K562 (cell line): Measurements from ENCODE around the gene ABCC9. TPM values are rescaled to one million over a fixed set of nuclear protein-coding genes. Genes with fewer than 3 reads are reported as not detected.

Experiments
- ATAC-seq: fragments of 200-7000 bp; cut with Tn5 transposase; 3 replicates; pipeline ENCODE4 v1.9.1; 2020; ENCODE audit warnings: moderate library complexity
- BruUV-seq: library from RNA; stranded (reverse); fragments of 400-500 nt; replicated peaks from 2 replicates; lab custom pipeline; 2021; lab: Mats Ljungman, UMichigan
- CTCF ChIA-PET: fragments of 300-600 bp; formaldehyde crosslinking; extraction: SDS; loops from one replicate; lab custom pipeline; 2021; ENCODE audit warnings: low intra/inter-chr PET ratio; lab: Yijun Ruan, JAX
- POLR2A ChIA-PET: fragments of 300-600, 350-650 bp; sonication (Branson Sonifier 250); formaldehyde crosslinking; extraction: SDS; loops from one replicate; lab custom pipeline; 2021; ENCODE audit warnings: antibody characterized with exemption, inconsistent platforms; lab: Yijun Ruan, JAX
- DNase-seq, 4 experiments: peaks; one replicate each; pipeline versions ENCODE4 v3.0.0 to v3.0.0-alpha.2; 2011 to 2018; ENCODE audit warnings: low spot score in 3 of 4, mixed read lengths in 3 of 4; ENCODE audit errors: extremely low read depth in 1 of 4
- FAIRE-seq: peaks from 2 replicates; lab custom pipeline; 2011; peaks lifted over from hg19 to GRCh38; lab: Jason Lieb, UNC
- H2AFZ ChIP-seq: 2 replicates; pipeline ENCODE4 v1.6.0; 2011; ENCODE audit warnings: low read depth, low read length, control low read depth, inconsistent platforms
- H3K27ac ChIP-seq: fragments of 200-600 bp; 3 replicates; pipeline ENCODE4 v1.8.0; 2011; ENCODE audit warnings: low read depth, mild to moderate bottlenecking, control low read depth, inconsistent platforms, low read length, moderate library complexity, mixed read lengths; ENCODE audit errors: extremely low read depth
- H3K27me3 ChIP-seq, 2 experiments: fragments of 300-600 bp in 1 of 2; 2 replicates in 1 of 2; 3 replicates in 1 of 2; pipeline versions ENCODE4 v1.6.0 to v1.8.0; 2011; ENCODE audit warnings: inconsistent platforms in 2 of 2, low read length in 2 of 2, mild to moderate bottlenecking in 1 of 2, mixed read lengths in 1 of 2, moderate library complexity in 1 of 2; ENCODE audit not compliant: control insufficient read depth in 2 of 2, insufficient read depth in 2 of 2
- H3K36me3 ChIP-seq: fragments of 300-600 bp; 3 replicates; pipeline ENCODE4 v1.8.0; 2011; ENCODE audit warnings: mild to moderate bottlenecking, low read length, inconsistent platforms; ENCODE audit not compliant: control insufficient read depth, insufficient read depth
- H3K4me1 ChIP-seq, 2 experiments: fragments of 200-600 bp in 1 of 2; replicated peaks in 1 of 2; 2 replicates in 1 of 2; 3 replicates in 1 of 2; pipeline versions ENCODE4 v1.5.1 to v1.8.0; 2011; ENCODE audit warnings: inconsistent platforms in 2 of 2, low read length in 2 of 2, mild to moderate bottlenecking in 1 of 2, mixed read lengths in 1 of 2, moderate library complexity in 1 of 2; ENCODE audit not compliant: control insufficient read depth in 2 of 2, insufficient read depth in 2 of 2
- H3K4me2 ChIP-seq: 2 replicates; pipeline ENCODE4 v1.6.1; 2011; ENCODE audit warnings: low read length, control low read depth, inconsistent platforms, mixed read lengths; ENCODE audit not compliant: insufficient read depth
- H3K4me3 ChIP-seq: fragments of 200-600 bp; sonication (generic), shearing (Covaris generic); 2 replicates; pipeline ENCODE4 v1.5.1; 2016; ENCODE audit warnings: control low read depth, inconsistent platforms
- H3K79me2 ChIP-seq: fragments of 200-600 bp; 3 replicates; pipeline ENCODE4 v1.8.0; 2011; ENCODE audit warnings: low read length, inconsistent platforms; ENCODE audit not compliant: control insufficient read depth, insufficient read depth
- H3K9ac ChIP-seq, 2 experiments: 2 replicates each; pipeline versions ENCODE4 v1.6.0 to v1.6.1; 2011; ENCODE audit warnings: low read depth in 2 of 2, low read length in 2 of 2, control low read depth in 1 of 2, inconsistent platforms in 1 of 2, mild to moderate bottlenecking in 1 of 2, mixed read lengths in 1 of 2; ENCODE audit not compliant: insufficient read depth in 1 of 2
- H3K9me1 ChIP-seq: one replicate; pipeline ENCODE4 v1.6.0; 2011; ENCODE audit warnings: inconsistent platforms, mild to moderate bottlenecking, low read length, moderate library complexity; ENCODE audit not compliant: control insufficient read depth, insufficient read depth
- H3K9me3 ChIP-seq: replicated peaks from 2 replicates; pipeline ENCODE4 v1.5.1; 2011; ENCODE audit warnings: low read depth, low read length, inconsistent platforms; ENCODE audit not compliant: control insufficient read depth, insufficient read depth
- H4K20me1 ChIP-seq: replicated peaks from 2 replicates; pipeline ENCODE4 v1.6.1; 2011; ENCODE audit warnings: low read length, inconsistent platforms, mixed read lengths; ENCODE audit not compliant: control insufficient read depth, insufficient read depth
- ASH1L ChIP-seq: fragments of 450-650 bp; IDR thresholded peaks from 2 replicates; pipeline ENCODE4 v1.6.1; 2018; ENCODE audit warnings: borderline replicate concordance, mild to moderate bottlenecking, low read depth; ENCODE audit not compliant: partially characterized antibody
- BCOR ChIP-seq: fragments of 450-650 bp; IDR thresholded peaks from 2 replicates; pipeline ENCODE4 v1.6.1; 2016
- CHD4 ChIP-seq: fragments of 200-600 bp; sonication (generic); IDR thresholded peaks from 3 replicates; pipeline ENCODE4 v1.6.1; 2012; ENCODE audit warnings: low read depth, mild to moderate bottlenecking, mixed read lengths, low read length, inconsistent platforms; ENCODE audit not compliant: insufficient read depth, insufficient replicate concordance, poor library complexity, severe bottlenecking
- SAFB ChIP-seq: fragments of 200-400 bp; formaldehyde crosslinking; IDR thresholded peaks from 2 replicates; pipeline ENCODE4 v1.6.1; 2017; ENCODE audit warnings: low read depth, low read length, borderline replicate concordance
- SMAD4 ChIP-seq: fragments of 250-450 bp; sonication (Bioruptor Pico); conservative IDR thresholded peaks from 2 replicates; pipeline ENCODE4 v1.8.0; 2021; ENCODE audit warnings: inconsistent platforms, mild to moderate bottlenecking, moderate library complexity
- STAG1 ChIP-seq: sonication (generic); formaldehyde crosslinking; IDR thresholded peaks from 2 replicates; pipeline ENCODE4 v1.5.0; 2020; ENCODE audit warnings: missing genetic modification reagents, borderline replicate concordance
- YBX1 ChIP-seq: fragments of 450-650 bp; IDR thresholded peaks from 2 replicates; pipeline ENCODE4 v1.7.1; 2016; ENCODE audit warnings: mild to moderate bottlenecking
- ZC3H4 ChIP-seq: sonication (generic); formaldehyde crosslinking; IDR thresholded peaks from 2 replicates; pipeline ENCODE4 v1.9.0; 2021; ENCODE audit warnings: missing genetic modification reagents, borderline replicate concordance
- ZNF79 ChIP-seq: fragments of 250-450 bp; sonication (Bioruptor Pico); IDR thresholded peaks from 2 replicates; pipeline ENCODE4 v1.4.0; 2020; ENCODE audit warnings: low read depth, mild to moderate bottlenecking, moderate library complexity
- ZSCAN32 ChIP-seq: fragments of 450-650 bp; formaldehyde crosslinking; IDR thresholded peaks from 2 replicates; pipeline ENCODE4 v1.4.0; 2020; ENCODE audit warnings: mild to moderate bottlenecking, moderate library complexity
- WGBS: fragments of 100-300 bp; shearing (Covaris generic); methylation state at CpG from one replicate; pipeline ENCODE4 v1.1.6; 2016; ENCODE audit warnings: low coverage, mixed read lengths; ENCODE audit not compliant: insufficient coverage; ENCODE audit errors: missing lambda C conversion rate; 5-methylcytosine and 5-hydroxymethylcytosine counted together
- in situ Hi-C: fragments of 300-500 bp; cut with MboI; formaldehyde crosslinking; loops from 4 replicates; pipeline ENCODE4 v1.15.0; 2018; ENCODE audit warnings: inconsistent platforms, mixed read lengths
- intact Hi-C: fragments of 100-400 bp; cut with micrococcal nuclease; formaldehyde crosslinking; loops from 2 replicates; pipeline ENCODE4 v1.14.2; 2022
- polyA plus RNA-seq, 8 experiments: library from polyadenylated mRNA; depleted of rRNA in 4 of 8; stranded (reverse) in 5 of 8; unstranded in 3 of 8; fragments of >200 nt; fragmentation: Nextera tagmentation in 2 of 8; fragmentation: Illumina TruSeq in 1 of 8; extraction: Ambion mirVana in 2 of 8; extraction: Trizol in 1 of 8; gene quantifications; 2 replicates each; pipeline versions ENCODE4 v1.2.1 to v1.2.3, GENCODE V29; 2011 to 2014; ENCODE audit warnings: inconsistent platforms in 1 of 8, missing spikeins in 1 of 8
- total RNA-seq, 7 experiments: library from RNA; depleted of rRNA in 6 of 7; stranded (reverse); fragments of >200 nt in 6 of 7; fragmentation: Illumina TruSeq in 2 of 7; extraction: Trizol in 2 of 7; gene quantifications; 2 replicates each; pipeline versions ENCODE4 v1.2.1 to v1.2.3, GENCODE V29; 2011 to 2021; ENCODE audit warnings: low replicate concordance in 1 of 7
- TF ChIP-seq, protein P1 (sequence below): fragments of 250-450 bp; sonication (Bioruptor Pico); IDR thresholded peaks from 2 replicates; pipeline ENCODE4 v1.5.0; 2021; ENCODE audit warnings: mild to moderate bottlenecking, borderline replicate concordance
- TF ChIP-seq, protein P2 (sequence below), 2 experiments: IDR thresholded peaks; 2 replicates each; pipeline ENCODE4 v1.6.1; 2012; ENCODE audit warnings: improper control_type of control experiment in 2 of 2, low read depth in 2 of 2, low read length in 2 of 2, borderline replicate concordance in 1 of 2

ABCC9 gene
- total and polyA plus RNA-seq, 9 of the 15 experiments (the other 6 are each of a cell fraction or from before 2014, with no cell fraction given), result 0.05 to 0.40 (median 0.18) TPM

DNA sequence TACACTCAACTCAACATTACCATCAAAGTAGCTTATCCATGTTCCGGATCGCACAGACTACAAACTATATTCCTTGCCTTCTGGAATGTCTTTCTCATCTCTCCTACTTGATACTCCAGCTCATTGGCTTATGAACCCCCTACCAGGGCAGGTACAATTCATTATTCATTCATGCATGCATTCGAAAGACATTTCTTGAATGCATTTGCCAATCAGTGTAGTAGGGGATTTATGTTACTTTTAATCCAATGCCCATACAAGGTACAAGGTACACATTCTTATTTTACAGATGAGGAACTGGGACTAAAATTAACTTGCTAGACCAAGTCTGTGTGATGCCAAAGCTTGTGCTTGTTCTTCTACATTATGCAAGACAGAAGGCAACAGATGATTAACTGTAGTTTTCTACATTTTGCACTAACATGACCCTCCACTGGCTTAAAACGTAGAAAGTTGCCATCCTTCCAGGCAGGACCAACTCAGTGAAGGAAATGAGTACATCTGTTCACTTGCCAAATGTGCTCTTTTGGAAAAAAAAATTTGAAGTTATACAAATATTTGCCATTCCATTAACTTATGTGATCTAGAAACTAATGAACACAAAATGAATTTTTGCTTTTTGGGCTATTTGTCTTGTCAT, 113.0 kb downstream of the ABCC9 start:
- CTCF ChIA-PET, result no interaction called here
- no TSS peak for BruUV-seq
- ATAC-seq (no peak), DNase-seq (no peak), FAIRE-seq (no peak)
- Histone ChIP-seq H4K20me1 (no peaks in the 10 kb centered on the region), H3K4me3 (no peak overlapping the region), H3K9me1 (no peaks in the 10 kb centered on the region), H3K27ac (no peak overlapping the region), H3K79me2 (no peaks in the 10 kb centered on the region), H3K27me3 (no peaks in the 10 kb centered on the region), H3K9me3 (no peaks in the 10 kb centered on the region), H3K4me1 (no peaks in the 10 kb centered on the region), H3K4me2 (no peak overlapping the region), H3K9ac (no peak overlapping the region), H3K36me3 (no peaks in the 10 kb centered on the region), H2AFZ (no peak overlapping the region)
- TF ChIP-seq CHD4 (no peak), SMAD4 (CRISPR knock-in tag) (no peak), SAFB (no peak), ZC3H4 (CRISPR knock-in tag) (no peak), BCOR (no peak), ZNF79 (CRISPR knock-in tag) (no peak), ASH1L (no peak), YBX1 (no peak), ZSCAN32 (CRISPR knock-in tag) (no peak), STAG1 (CRISPR knock-in tag) (no peak)
- TF ChIP-seq, protein P1, sequence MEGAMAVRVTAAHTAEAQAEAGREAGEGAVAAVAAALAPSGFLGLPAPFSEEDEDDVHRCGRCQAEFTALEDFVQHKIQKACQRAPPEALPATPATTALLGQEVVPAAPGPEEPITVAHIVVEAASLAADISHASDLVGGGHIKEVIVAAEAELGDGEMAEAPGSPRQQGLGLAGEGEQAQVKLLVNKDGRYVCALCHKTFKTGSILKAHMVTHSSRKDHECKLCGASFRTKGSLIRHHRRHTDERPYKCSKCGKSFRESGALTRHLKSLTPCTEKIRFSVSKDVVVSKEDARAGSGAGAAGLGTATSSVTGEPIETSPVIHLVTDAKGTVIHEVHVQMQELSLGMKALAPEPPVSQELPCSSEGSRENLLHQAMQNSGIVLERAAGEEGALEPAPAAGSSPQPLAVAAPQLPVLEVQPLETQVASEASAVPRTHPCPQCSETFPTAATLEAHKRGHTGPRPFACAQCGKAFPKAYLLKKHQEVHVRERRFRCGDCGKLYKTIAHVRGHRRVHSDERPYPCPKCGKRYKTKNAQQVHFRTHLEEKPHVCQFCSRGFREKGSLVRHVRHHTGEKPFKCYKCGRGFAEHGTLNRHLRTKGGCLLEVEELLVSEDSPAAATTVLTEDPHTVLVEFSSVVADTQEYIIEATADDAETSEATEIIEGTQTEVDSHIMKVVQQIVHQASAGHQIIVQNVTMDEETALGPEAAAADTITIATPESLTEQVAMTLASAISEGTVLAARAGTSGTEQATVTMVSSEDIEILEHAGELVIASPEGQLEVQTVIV (CRISPR knock-in tag), result no peak
- TF ChIP-seq, protein P2, sequence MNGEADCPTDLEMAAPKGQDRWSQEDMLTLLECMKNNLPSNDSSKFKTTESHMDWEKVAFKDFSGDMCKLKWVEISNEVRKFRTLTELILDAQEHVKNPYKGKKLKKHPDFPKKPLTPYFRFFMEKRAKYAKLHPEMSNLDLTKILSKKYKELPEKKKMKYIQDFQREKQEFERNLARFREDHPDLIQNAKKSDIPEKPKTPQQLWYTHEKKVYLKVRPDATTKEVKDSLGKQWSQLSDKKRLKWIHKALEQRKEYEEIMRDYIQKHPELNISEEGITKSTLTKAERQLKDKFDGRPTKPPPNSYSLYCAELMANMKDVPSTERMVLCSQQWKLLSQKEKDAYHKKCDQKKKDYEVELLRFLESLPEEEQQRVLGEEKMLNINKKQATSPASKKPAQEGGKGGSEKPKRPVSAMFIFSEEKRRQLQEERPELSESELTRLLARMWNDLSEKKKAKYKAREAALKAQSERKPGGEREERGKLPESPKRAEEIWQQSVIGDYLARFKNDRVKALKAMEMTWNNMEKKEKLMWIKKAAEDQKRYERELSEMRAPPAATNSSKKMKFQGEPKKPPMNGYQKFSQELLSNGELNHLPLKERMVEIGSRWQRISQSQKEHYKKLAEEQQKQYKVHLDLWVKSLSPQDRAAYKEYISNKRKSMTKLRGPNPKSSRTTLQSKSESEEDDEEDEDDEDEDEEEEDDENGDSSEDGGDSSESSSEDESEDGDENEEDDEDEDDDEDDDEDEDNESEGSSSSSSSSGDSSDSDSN (IDR thresholded peaks at IDR 0.05; ENCODE audit: borderline replicate concordance in 1 of 2, low read depth in 2 of 2, low read length in 2 of 2), result no peak
- 7% methylated on average over 2 of the region's 4 CpGs for WGBS
- intact Hi-C loops (loop anchor here (2.0 kb wide), 1 partner anchor 29 kb away; no protein-coding TSS in a partner anchor), in situ Hi-C loops (no loop called here)
- POLR2A ChIA-PET, result no interaction called here
